Heart left ventricle (tissue), 16 donors: ENCODE measurements around the gene GPR32. TPM values are rescaled to one million over a fixed set of nuclear protein-coding genes. Genes with fewer than 3 reads are reported as not detected.

ENCODE experiments used
- ATAC-seq, 4 donors: fragments of 200-7000 bp; cut with Tn5 transposase; one replicate each; pipeline ENCODE4 v1.9.1; 2020 to 2022; ENCODE audit warnings: moderate library complexity in 4 of 4, mild to moderate bottlenecking in 3 of 4, moderate number of reproducible peaks in 1 of 4
- DNase-seq, 5 donors: peaks; one replicate each; pipeline ENCODE4 v3.0.0-alpha.2; 2020
- H3K27ac ChIP-seq, 12 donors: fragments of 200-600 bp; sonication (generic) in 4 of 12; one replicate each; pipeline versions ENCODE4 v1.5.0 to v1.8.0; 2016 to 2022; ENCODE audit warnings: mild to moderate bottlenecking in 2 of 12
- H3K27me3 ChIP-seq, 9 donors: fragments of 200-600 bp; sonication (generic) in 2 of 9; one replicate each; pipeline versions ENCODE4 v1.5.1 to v1.8.0; 2016 to 2022; ENCODE audit warnings: mild to moderate bottlenecking in 3 of 9
- H3K36me3 ChIP-seq, 9 donors: fragments of 200-600 bp; sonication (generic) in 2 of 9; one replicate each; pipeline versions ENCODE4 v1.5.0 to v1.8.0; 2018 to 2022; ENCODE audit warnings: mild to moderate bottlenecking in 2 of 9
- H3K4me1 ChIP-seq, 12 donors: fragments of 200-600 bp; sonication (generic) in 4 of 12; one replicate each; pipeline versions ENCODE4 v1.5.0 to v1.8.0; 2016 to 2022; ENCODE audit warnings: mild to moderate bottlenecking in 3 of 12
- H3K4me3 ChIP-seq, 12 donors: fragments of 200-600 bp; sonication (generic) in 4 of 12; one replicate each; pipeline versions ENCODE4 v1.5.0 to v1.8.0; 2017 to 2022; ENCODE audit warnings: mild to moderate bottlenecking in 9 of 12, moderate library complexity in 4 of 12
- H3K9me3 ChIP-seq, 12 donors: fragments of 200-600 bp; sonication (generic) in 4 of 12; one replicate each; pipeline versions ENCODE4 v1.5.0 to v1.8.0; 2016 to 2022; ENCODE audit warnings: mild to moderate bottlenecking in 1 of 12
- CTCF ChIP-seq, 12 donors: fragments of 200-600 bp; sonication (generic) in 4 of 12; IDR thresholded peaks; one replicate each; pipeline versions ENCODE4 v1.5.0 to v1.8.0; 2018 to 2022; ENCODE audit warnings: antibody characterized with exemption in 12 of 12, mild to moderate bottlenecking in 5 of 12
- POLR2A ChIP-seq, 2 donors: fragments of 450-650 bp; IDR thresholded peaks; one replicate each; pipeline ENCODE4 v1.6.1; 2017; ENCODE audit warnings: antibody characterized with exemption in 2 of 2, mild to moderate bottlenecking in 2 of 2, moderate library complexity in 2 of 2
- WGBS, 4 donors: extraction: QIAGEN DNeasy Blood & Tissue Kit in 2 of 4; methylation state at CpG; one replicate each; pipeline versions ENCODE4 v1.1.5 to v1.1.7; 2013 to 2018; 5-methylcytosine and 5-hydroxymethylcytosine counted together
- intact Hi-C, 10 donors: fragments of 100-400 bp; cut with DNase I; formaldehyde crosslinking; loops; one replicate each; pipeline versions ENCODE4 v1.11.1 to v1.14.2; 2022
- polyA plus RNA-seq, 2 donors: library from polyadenylated mRNA; stranded (reverse); fragments of 200-250 nt; gene quantifications; one replicate each; pipeline ENCODE4 v1.2.3, GENCODE V29; 2013
- total RNA-seq, 9 donors: library from RNA; depleted of rRNA in 2 of 9; stranded (reverse); fragments of >200 nt in 2 of 9; fragmentation: NEBNext Ultra II Directional in 3 of 9; extraction: Animal tissue kit (Norgen Biotek cat#: 25700) in 3 of 9; gene quantifications; one replicate each; pipeline versions ENCODE4 v1.1.0 to v1.2.4, GENCODE V29; 2016 to 2023
- donor health status: ischemic (EF 13 %, LVEDD 7.1; RV severe dilation, severe dysfunction).
- donor health status: healthy with polysubstance abuse.
- donor health status: DM: no; HTN: yes; CAD: no.
- donor health status: DM: no; HTN: no; CAD: no.
- donor health status: ischemic (EF 25% LVEDD 6.9; RV normal size, moderate dysfunction).
- donor health status: ischemic (EF 25% LVEDD 5.7; RV mildly dilated, moderate dysfunction).
- donor health status: healthy.
- donor health status: DM: yes; HTN: yes; CAD: no.
- donor health status: ischemic (EF 35%, LVEDD 5.7; RV mildly dilated, moderate dysfunction).
- donor health status: nonischemic (EF 11% LVEDD 7.7; RV severe dilation, severe dysfunction).
- donor health status: DM: yes; HTN: yes; CAD: no.
- donor health status: PGD.
- donor health status: ischemic (EF 29% LVEDD 5.4; RV normal size, mild dysfunction).
- donor health status: nonischemic (EF 23%, LVEDD 6.1; RV moderate dilation, normal function).

Gene GPR32
- total and polyA plus RNA-seq, 11 donors: not detected

- Histone ChIP-seq H3K9me3 (no peaks in the 10 kb centered on the region), H3K27me3 (peaks cover 0 to 60% (median 33%) of the 10 kb centered on the region in 9 donors), H3K4me1 (peaks cover 0 to 45% (median 11%) of the 10 kb centered on the region in 12 donors), H3K27ac (peak within 1 kb of the TSS in 11 of 12 donors; percentile 48 to 83 (median 65)), H3K4me3 (peak within 1 kb of the TSS; percentile 33 to 71 (median 62)), H3K36me3 (no peaks in the 10 kb centered on the region)
- ATAC-seq: peak in 2 of 4 donors; percentile 28 to 30
- peak; percentile 75 to 84 (median 81) for DNase-seq
- intact Hi-C loops: no loop called here
- 12 to 23% (median 16%) methylated on average over 15 of the region's 15 CpGs for WGBS, 4 donors
- TF ChIP-seq POLR2A (IDR thresholded peaks at IDR 0.05) (peak in 1 of 2 donors; percentile 16), CTCF (IDR thresholded peaks at IDR 0.05) (no peak)
Measured at GRCh38 chr19:50723069-50723468, 47.2 kb upstream of the GPR32 start, which contains the start of gene CLEC11A. Gene CLEC11A (plus strand): TSS chr19:50723364. CDS start chr19:50723526, 162 bp downstream.

GRCh38 chr19:50723735-50724521, 46.3 kb upstream of the GPR32 start:
- no peaks in the 10 kb centered on the region for H3K9me3 ChIP-seq
- intact Hi-C loops: no loop called here
- H3K4me3 ChIP-seq: peak overlapping the region; percentile 33 to 71 (median 62)
- peaks cover 0 to 42% (median 7%) of the 10 kb centered on the region in 12 donors for H3K4me1 ChIP-seq
- peak overlapping the region in 10 of 12 donors; percentile 48 to 83 (median 66) for H3K27ac ChIP-seq
- H3K36me3 ChIP-seq: no peaks in the 10 kb centered on the region
- ATAC-seq (no peak), DNase-seq (peak in 1 of 5 donors; percentile 66)
- H3K27me3 ChIP-seq: peaks cover 0 to 60% (median 24%) of the 10 kb centered on the region in 9 donors
- 4 to 20% (median 7%) methylated on average over 15 to 31 of the region's 31 CpGs for WGBS, 4 donors
- no peak for TF ChIP-seq CTCF (IDR thresholded peaks at IDR 0.05)
- TF ChIP-seq POLR2A (IDR thresholded peaks at IDR 0.05): no peak

GRCh38 chr19:50724522-50725217, 45.6 kb upstream of the GPR32 start:
- WGBS, 4 donors: 1 to 2% (median 1%) methylated on average over 38 to 65 of the region's 65 CpGs
- H3K36me3 ChIP-seq: no peaks in the 10 kb centered on the region

More at GRCh38 chr19:50724522-50725217, 45.6 kb upstream of the GPR32 start:
- TF ChIP-seq CTCF (IDR thresholded peaks at IDR 0.05) (peak; percentile 45 to 81 (median 68)), POLR2A (IDR thresholded peaks at IDR 0.05) (peak in 1 of 2 donors; percentile 63)
- DNase-seq: peak; percentile 96 to 99 (median 98)
- peak overlapping the region in 9 of 12 donors; percentile 48 to 83 (median 67) for H3K27ac ChIP-seq
- peak; percentile 94 to 98 (median 96) for ATAC-seq
- peaks cover 0 to 56% (median 20%) of the 10 kb centered on the region in 9 donors for H3K27me3 ChIP-seq
- H3K4me1 ChIP-seq: peaks cover 0 to 35% (median 5%) of the 10 kb centered on the region in 12 donors
- peak overlapping the region; percentile 33 to 71 (median 62) for H3K4me3 ChIP-seq
- no peaks in the 10 kb centered on the region for H3K9me3 ChIP-seq
- intact Hi-C loops: no loop called here
